GM18873 (cell line): Measurements from ENCODE around the gene HEBP1.
A peak's percentile ranks its signal among the peaks of the same experiment; 100 is the strongest.

Source experiments
- ATAC-seq: cut with Tn5 transposase; IDR thresholded peaks from one replicate; pipeline ENCODE4 v1.9.1; 2021; ENCODE audit warnings: mild to moderate bottlenecking, moderate library complexity, moderate number of reproducible peaks; ENCODE audit not compliant: unreplicated experiment, low FRiP score

Gene HEBP1

GRCh38 chr12:13024531-13024916, 24.5 kb upstream of the HEBP1 start:
- no peak for ATAC-seq

GRCh38 chr12:13023811-13024530, 23.9 kb upstream of the HEBP1 start:
- no peak for ATAC-seq

- no peak for ATAC-seq
Observed at GRCh38 chr12:13022851-13023271, 22.8 kb upstream of the HEBP1 start.

GRCh38 chr12:13011098-13011497, 11.0 kb upstream of the HEBP1 start:
- ATAC-seq: no peak

GRCh38 chr12:13008741-13009380, 8.8 kb upstream of the HEBP1 start:
- no peak for ATAC-seq

GRCh38 chr12:13007496-13008233, 7.6 kb upstream of the HEBP1 start:
- no peak for ATAC-seq

- no peak for ATAC-seq
Observed at GRCh38 chr12:13005649-13006048, 5.6 kb upstream of the HEBP1 start.

- ATAC-seq: no peak
Observed at GRCh38 chr12:13004986-13005385, 4.9 kb upstream of the HEBP1 start.

- ATAC-seq: no peak
Observed at GRCh38 chr12:13004361-13004760, 4.3 kb upstream of the HEBP1 start.

GRCh38 chr12:13002301-13003097, 2.4 kb upstream of the HEBP1 start:
- ATAC-seq: no peak

GRCh38 chr12:13001775-13002040, 1.6 kb upstream of the HEBP1 start:
- no peak for ATAC-seq

GRCh38 chr12:13000925-13001774, 1.1 kb upstream of the HEBP1 start:
- peak; percentile 14 for ATAC-seq

- ATAC-seq: peak; percentile 36
Observed at GRCh38 chr12:13000616-13000924, 505 bp upstream of the HEBP1 start.

- ATAC-seq: peak; percentile 6
Observed at GRCh38 chr12:12999271-12999958, 650 bp downstream of the HEBP1 start.

- no peak for ATAC-seq
Observed at GRCh38 chr12:12998248-12998647, 1.8 kb downstream of the HEBP1 start.

- ATAC-seq: no peak
Observed at GRCh38 chr12:12997734-12998133, 2.3 kb downstream of the HEBP1 start.

- no peak for ATAC-seq
Observed at GRCh38 chr12:12997156-12997555, 2.9 kb downstream of the HEBP1 start.

GRCh38 chr12:12996209-12996608, 3.9 kb downstream of the HEBP1 start:
- no peak for ATAC-seq

GRCh38 chr12:12995088-12995487, 5.0 kb downstream of the HEBP1 start:
- ATAC-seq: no peak

- ATAC-seq: no peak
Observed at GRCh38 chr12:12993367-12993766, 6.7 kb downstream of the HEBP1 start.
